Measurements from ENCODE around the gene AP1B1.

The AP1B1 gene

DNA sequence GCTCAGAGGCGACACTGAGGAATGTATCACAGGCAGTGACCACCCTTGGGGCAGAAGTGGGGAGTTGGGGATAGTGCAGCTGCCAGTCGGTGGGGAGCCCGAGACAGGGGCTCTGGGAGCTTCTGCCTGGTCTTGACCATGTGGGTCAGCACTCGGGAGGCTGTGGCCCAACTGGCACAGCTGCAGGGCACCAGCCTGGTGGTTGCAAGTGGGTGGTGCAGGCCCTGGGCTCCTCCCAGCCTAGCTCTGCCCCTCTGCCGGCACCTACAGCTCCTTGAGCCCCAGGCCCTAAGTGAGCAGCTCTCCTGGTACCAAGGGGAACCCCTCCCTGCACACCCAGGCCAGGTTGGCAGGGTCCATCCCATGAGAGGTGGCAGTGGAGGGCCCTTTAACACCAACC lies 60.3 kb downstream of the AP1B1 start:
- no peaks in the 10 kb centered on the region for H3K27me3 ChIP-seq
- peaks cover 67% of the 10 kb centered on the region for H3K4me1 ChIP-seq
- no peak overlapping the region for H3K4me3 ChIP-seq
- TF ChIP-seq Cebpa-rat (IDR thresholded peaks at IDR 0.05), result no peak
- peak overlapping the region; percentile 68 for H3K9ac ChIP-seq
- H3K27ac ChIP-seq, result peak overlapping the region; percentile 84
- H4K20me1 ChIP-seq, result no peaks in the 10 kb centered on the region
- H3K4me2 ChIP-seq, result peak overlapping the region; percentile 79
- peaks cover 46% of the 10 kb centered on the region for H3K36me3 ChIP-seq
- H3K9me3 ChIP-seq, result no peaks in the 10 kb centered on the region

DNA sequence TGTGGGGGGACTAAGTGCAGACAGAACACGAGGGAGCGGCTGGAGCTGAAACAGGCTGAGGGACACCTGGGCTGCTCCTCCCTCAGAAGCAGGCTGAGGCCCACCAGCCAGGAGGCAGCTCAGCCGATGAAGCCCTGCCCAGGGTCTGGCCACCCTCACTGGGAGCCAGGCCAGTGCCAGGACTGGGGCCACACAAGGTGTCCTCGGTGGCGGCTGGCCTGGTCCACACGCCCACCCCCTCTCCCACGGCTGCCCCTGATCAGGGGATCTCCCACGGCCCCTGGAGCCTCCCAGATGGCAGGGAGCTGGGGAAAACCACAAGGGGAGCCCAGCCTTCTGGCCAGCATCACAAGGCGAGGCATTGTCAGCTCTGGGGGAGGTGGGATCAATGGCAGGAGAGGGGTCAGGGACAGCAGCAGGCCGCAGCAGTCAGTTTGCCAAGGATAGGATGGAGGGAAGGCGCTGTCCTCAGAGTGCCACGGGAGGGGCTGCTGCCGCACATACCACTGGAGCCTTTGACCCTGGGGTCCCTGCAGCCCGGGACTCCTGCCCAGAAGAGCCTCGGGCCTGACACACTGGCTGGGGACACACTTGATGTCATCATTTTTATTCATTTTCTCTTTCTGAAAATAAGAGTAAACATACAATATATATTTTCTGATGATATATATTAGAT lies 61.1 kb downstream of the AP1B1 start:
- H3K4me1 ChIP-seq, result peaks cover 59% of the 10 kb centered on the region
- no peak for TF ChIP-seq Cebpa-rat (IDR thresholded peaks at IDR 0.05)
- peaks cover 46% of the 10 kb centered on the region for H3K36me3 ChIP-seq
- no peaks in the 10 kb centered on the region for H3K9me3 ChIP-seq
- no peak overlapping the region for H3K4me3 ChIP-seq
- H3K4me2 ChIP-seq, result peak overlapping the region; percentile 79
- H4K20me1 ChIP-seq, result no peaks in the 10 kb centered on the region
- no peaks in the 10 kb centered on the region for H3K27me3 ChIP-seq
- peak overlapping the region; percentile 84 for H3K27ac ChIP-seq
- H3K9ac ChIP-seq, result peak overlapping the region; percentile 68

DNA sequence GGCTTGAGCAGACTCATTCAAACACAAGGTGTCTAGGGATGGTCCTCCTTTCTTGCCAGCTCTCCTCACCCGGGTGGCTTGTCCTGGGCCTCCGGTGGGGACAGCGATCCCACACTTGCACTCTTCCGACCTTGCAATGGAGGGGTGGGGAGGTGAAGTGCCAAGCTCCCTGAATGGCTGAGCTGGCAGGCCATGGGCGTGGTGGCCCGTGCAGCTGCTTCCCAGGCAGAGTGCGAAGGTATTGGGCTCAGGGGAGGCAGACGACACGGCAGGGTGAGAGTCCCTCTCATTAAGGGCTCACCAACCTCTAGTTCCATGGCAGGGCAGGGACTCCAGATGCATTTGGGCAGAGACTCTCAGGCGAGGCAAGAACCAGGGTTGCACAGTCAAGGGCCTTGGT lies 61.9 kb downstream of the AP1B1 start:
- no peak for TF ChIP-seq Cebpa-rat (IDR thresholded peaks at IDR 0.05)
- H3K36me3 ChIP-seq, result peaks cover 39% of the 10 kb centered on the region
- peaks cover 51% of the 10 kb centered on the region for H3K4me1 ChIP-seq
- no peaks in the 10 kb centered on the region for H4K20me1 ChIP-seq
- H3K4me2 ChIP-seq, result peak overlapping the region; percentile 79; the same call in 1 of the 2 replicates
- H3K27me3 ChIP-seq, result no peaks in the 10 kb centered on the region
- no peak overlapping the region for H3K4me3 ChIP-seq
- H3K9ac ChIP-seq, result peak overlapping the region; percentile 68; the same call in 1 of the 2 replicates
- H3K27ac ChIP-seq, result peak overlapping the region; percentile 84
- no peaks in the 10 kb centered on the region for H3K9me3 ChIP-seq

DNA sequence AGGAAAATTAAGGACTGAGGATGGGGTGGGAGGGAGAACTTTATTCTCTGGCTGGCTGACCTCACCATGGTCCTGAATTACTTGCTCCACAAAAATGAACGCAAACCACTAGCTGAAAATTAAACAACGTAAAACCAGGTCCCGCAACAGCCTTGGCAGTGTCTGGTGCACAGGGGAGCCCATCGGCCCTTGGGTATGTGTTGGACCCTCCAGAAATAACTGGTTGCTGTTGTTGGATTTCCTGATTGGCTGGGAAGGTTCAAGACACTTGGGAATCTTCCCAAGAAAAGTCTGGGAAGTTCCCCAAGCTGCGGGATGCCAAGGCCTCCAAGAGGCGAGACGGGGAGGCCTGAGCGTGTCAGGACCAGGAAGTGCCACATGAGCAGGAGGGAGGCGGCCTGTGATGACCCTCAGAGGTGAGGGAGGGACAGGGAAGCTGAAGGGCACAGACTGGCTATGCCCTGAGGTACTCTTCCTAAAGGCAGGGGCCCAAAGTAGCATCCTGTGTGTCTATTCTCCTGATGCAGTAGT lies 62.5 kb downstream of the AP1B1 start:
- H3K9me3 ChIP-seq, result no peaks in the 10 kb centered on the region
- no peak overlapping the region for H3K4me3 ChIP-seq
- H3K9ac ChIP-seq, result no peak overlapping the region
- no peaks in the 10 kb centered on the region for H4K20me1 ChIP-seq
- no peak overlapping the region for H3K4me2 ChIP-seq
- H3K27me3 ChIP-seq, result no peaks in the 10 kb centered on the region
- H3K4me1 ChIP-seq, result peaks cover 49% of the 10 kb centered on the region
- peaks cover 33% of the 10 kb centered on the region for H3K36me3 ChIP-seq
- H3K27ac ChIP-seq, result no peak overlapping the region
- TF ChIP-seq Cebpa-rat (IDR thresholded peaks at IDR 0.05), result no peak

DNA sequence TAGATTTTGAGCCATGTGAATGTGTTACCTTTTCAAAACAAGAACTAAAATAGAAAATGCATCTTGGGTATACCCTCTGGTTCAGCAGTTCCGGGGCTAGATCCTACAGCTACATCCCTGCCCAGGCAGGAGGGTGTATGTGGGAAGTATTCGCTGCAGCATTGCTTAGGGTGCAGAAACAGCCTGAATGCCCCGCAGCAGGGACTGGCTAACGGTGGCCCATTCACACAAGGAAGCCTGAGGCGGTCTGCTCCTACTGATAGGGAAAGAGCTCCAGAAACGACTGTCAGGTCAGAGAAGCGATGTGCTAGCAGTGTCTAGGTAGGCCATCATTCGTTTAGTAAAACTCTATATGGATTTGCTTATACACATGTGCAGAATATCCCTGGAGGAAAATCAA lies 63.0 kb downstream of the AP1B1 start:
- no peak overlapping the region for H3K4me2 ChIP-seq
- no peaks in the 10 kb centered on the region for H4K20me1 ChIP-seq
- H3K36me3 ChIP-seq, result peaks cover 28% of the 10 kb centered on the region
- no peak overlapping the region for H3K9ac ChIP-seq
- peaks cover 49% of the 10 kb centered on the region for H3K4me1 ChIP-seq
- no peak for TF ChIP-seq Cebpa-rat (IDR thresholded peaks at IDR 0.05)
- H3K4me3 ChIP-seq, result no peak overlapping the region
- no peaks in the 10 kb centered on the region for H3K9me3 ChIP-seq
- H3K27ac ChIP-seq, result no peak overlapping the region
- no peaks in the 10 kb centered on the region for H3K27me3 ChIP-seq

DNA sequence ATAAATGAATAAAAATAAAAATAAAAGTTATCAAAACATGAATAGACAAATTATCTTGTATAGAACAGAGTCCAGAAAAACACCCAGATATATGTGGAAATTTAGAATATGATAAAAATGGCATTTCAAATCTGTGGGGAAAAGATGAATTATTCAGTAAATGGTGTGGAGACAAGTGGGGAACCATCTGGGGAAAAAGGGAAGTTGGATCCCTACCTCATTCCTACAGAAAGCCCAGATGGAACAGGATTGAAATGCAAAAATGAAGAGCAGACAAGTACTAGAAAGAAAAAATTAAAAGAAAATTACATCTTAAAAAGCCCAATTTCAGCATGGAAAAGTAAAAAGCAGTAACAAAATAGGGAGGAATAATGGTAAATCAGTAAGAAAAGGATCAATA lies 64.7 kb downstream of the AP1B1 start:
- no peak for TF ChIP-seq Cebpa-rat (IDR thresholded peaks at IDR 0.05)
- no peak overlapping the region for H3K4me2 ChIP-seq
- H4K20me1 ChIP-seq, result no peaks in the 10 kb centered on the region
- no peaks in the 10 kb centered on the region for H3K9me3 ChIP-seq
- no peaks in the 10 kb centered on the region for H3K27me3 ChIP-seq
- peaks cover 33% of the 10 kb centered on the region for H3K4me1 ChIP-seq
- no peak overlapping the region for H3K9ac ChIP-seq
- H3K4me3 ChIP-seq, result no peak overlapping the region
- peaks cover 20% of the 10 kb centered on the region for H3K36me3 ChIP-seq
- no peak overlapping the region for H3K27ac ChIP-seq

DNA sequence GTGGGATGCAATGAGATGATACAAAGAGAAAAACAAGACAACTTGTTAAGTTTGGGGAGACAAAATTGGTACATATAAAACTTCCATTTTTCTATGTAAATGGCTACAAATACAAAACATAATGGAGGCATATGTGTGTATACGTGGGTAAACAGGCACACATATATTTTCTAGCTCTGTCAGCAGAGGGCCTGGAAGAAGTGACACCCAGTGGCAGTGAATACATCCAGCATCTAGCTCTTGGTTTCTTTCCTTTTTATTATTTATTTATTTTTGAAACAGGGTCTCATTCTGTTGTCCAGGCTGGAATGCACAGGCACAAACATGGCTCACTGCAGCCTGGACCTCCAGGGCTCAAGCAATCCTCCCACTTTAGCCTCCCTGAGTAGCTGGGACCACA lies 67.8 kb downstream of the AP1B1 start:
- Histone ChIP-seq H3K9ac (no peak overlapping the region), H3K4me2 (peak overlapping the region; percentile 17), H3K4me1 (peaks cover 10% of the 10 kb centered on the region), H3K27me3 (peaks cover 20% of the 10 kb centered on the region), H3K36me3 (no peaks in the 10 kb centered on the region), H3K4me3 (no peak overlapping the region), H4K20me1 (no peaks in the 10 kb centered on the region), H3K9me3 (no peaks in the 10 kb centered on the region), H3K27ac (no peak overlapping the region)
- no peak for TF ChIP-seq Cebpa-rat (IDR thresholded peaks at IDR 0.05)

DNA sequence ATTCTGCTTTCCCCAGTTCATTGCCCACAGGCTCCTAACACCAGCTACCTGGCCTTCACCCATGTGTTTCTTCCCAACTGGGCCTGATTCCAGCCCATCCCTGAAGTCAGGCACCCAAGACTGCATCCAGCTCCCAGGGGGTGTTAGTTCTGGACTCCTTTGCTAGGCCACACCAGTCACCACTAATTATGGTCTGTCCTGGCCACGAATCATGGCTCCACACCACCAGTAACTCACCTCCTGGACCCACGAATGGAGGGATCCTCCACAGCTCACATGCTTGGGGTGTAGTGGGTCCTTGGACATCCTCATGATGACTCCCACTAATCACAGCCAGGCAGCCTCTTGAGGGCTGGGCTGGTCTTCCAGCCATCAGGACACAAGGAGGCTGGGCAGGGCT lies 69.3 kb downstream of the AP1B1 start:
- Histone ChIP-seq H3K27me3 (peaks cover 34% of the 10 kb centered on the region), H3K27ac (no peak overlapping the region), H3K4me2 (no peak overlapping the region), H4K20me1 (peaks cover 13% of the 10 kb centered on the region), H3K9me3 (no peaks in the 10 kb centered on the region), H3K4me1 (peaks cover 17% of the 10 kb centered on the region), H3K9ac (no peak overlapping the region), H3K4me3 (no peak overlapping the region), H3K36me3 (no peaks in the 10 kb centered on the region)
- TF ChIP-seq Cebpa-rat (IDR thresholded peaks at IDR 0.05), result no peak

DNA sequence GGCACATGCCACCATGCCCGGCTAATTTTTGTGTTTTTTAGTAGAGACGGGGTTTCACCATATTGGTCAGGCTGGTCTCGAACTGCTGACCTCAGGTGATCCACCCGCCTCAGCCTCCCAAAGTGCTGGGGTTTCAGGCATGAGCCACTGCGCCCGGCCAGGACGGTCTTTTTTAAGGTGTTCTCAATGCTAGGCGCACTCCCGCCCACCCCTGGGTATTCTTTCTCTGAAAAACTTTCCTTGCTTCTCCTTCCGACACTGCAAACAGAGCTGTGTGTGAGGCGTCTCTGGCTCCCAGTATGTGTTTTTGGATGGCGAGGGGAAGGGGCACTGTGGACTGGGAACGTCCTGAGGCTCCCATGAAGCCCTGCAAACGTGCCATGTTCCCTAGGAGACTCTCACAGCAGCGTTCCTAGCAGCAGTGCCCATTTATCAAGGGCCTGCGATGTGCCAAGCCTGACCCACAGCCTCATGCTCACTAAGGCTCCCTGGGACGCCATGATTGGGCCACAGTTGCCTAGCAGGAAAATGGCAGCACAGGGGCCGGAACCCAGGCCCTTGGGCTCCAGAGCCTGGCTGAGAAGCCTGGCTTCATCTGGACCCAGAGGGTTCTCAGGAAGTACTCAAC lies 70.4 kb downstream of the AP1B1 start:
- H3K9ac ChIP-seq, result no peak overlapping the region
- H3K36me3 ChIP-seq, result no peaks in the 10 kb centered on the region
- peaks cover 17% of the 10 kb centered on the region for H3K4me1 ChIP-seq

DNA sequence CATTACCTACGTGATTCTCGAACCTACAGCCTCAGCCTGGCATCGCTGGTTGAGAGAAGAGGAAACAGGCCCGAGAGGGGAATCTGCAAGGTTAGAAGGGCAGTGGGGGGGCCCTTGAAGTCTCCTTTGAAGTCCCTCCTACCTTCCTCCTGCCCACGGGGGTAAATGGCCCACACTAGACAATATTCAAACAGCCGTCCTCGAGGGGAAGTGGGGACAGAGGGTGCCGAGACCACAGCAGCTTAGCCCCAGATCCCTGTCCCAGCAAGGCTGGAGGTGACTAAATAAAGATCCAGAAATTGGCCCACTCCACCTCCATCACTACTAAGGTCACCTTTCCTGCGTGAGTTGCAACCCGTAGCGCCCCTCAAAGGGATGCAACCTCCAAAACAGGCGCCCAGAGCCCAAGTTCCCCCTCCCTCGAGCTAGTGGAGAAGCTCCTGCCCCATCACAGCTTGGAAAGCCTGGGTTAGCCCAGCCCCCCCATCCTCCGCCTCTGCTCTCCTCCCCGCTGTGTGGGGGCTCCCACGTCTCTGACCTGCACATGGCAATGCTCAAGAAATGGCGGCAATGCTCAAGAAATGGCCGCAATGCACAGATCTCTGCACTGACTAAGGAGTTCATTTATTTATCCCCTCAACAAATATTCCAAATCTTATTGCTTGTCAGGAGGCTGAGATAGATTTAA lies 72.1 kb downstream of the AP1B1 start:
- H3K27me3 ChIP-seq, result peaks cover 58% of the 10 kb centered on the region
- no peaks in the 10 kb centered on the region for H3K36me3 ChIP-seq
- TF ChIP-seq Cebpa-rat (IDR thresholded peaks at IDR 0.05), result no peak
- no peak overlapping the region for H3K4me3 ChIP-seq
- H3K9ac ChIP-seq, result no peak overlapping the region
- no peaks in the 10 kb centered on the region for H3K9me3 ChIP-seq
- H3K4me1 ChIP-seq, result peaks cover 20% of the 10 kb centered on the region
- H3K4me2 ChIP-seq, result no peak overlapping the region
- peaks cover 27% of the 10 kb centered on the region for H4K20me1 ChIP-seq
- H3K27ac ChIP-seq, result no peak overlapping the region

More for the DNA sequence above, 70.4 kb downstream of the AP1B1 start:
- no peak for TF ChIP-seq Cebpa-rat (IDR thresholded peaks at IDR 0.05)
- Histone ChIP-seq H3K4me2 (no peak overlapping the region), H3K9me3 (no peaks in the 10 kb centered on the region), H3K27ac (no peak overlapping the region), H4K20me1 (peaks cover 25% of the 10 kb centered on the region), H3K27me3 (peaks cover 46% of the 10 kb centered on the region), H3K4me3 (no peak overlapping the region)

Measured in BLaER1 (cell line).